ENCODE data around the gene PDLIM5.

Gene PDLIM5

GRCh38 chr4:94486372-94486801, 34.6 kb downstream of the PDLIM5 start:
- Histone ChIP-seq H3K9ac (ENCODE audit: low read length) (no peak overlapping the region), H3K27me3 (ENCODE audit: control insufficient read depth, insufficient read depth, low read length) (no peaks in the 10 kb centered on the region), H3K4me3 (ENCODE audit: low read length) (no peak overlapping the region), H3K9me3 (ENCODE audit: control insufficient read depth, low read length) (no peaks in the 10 kb centered on the region), H3K36me3 (ENCODE audit: control insufficient read depth, insufficient read depth, low read length) (no peaks in the 10 kb centered on the region), H3K4me1 (ENCODE audit: control insufficient read depth, insufficient read depth, low read length) (peaks cover 17% of the 10 kb centered on the region)

- Histone ChIP-seq H3K36me3 (ENCODE audit: control insufficient read depth, insufficient read depth, low read length) (no peaks in the 10 kb centered on the region), H3K4me1 (ENCODE audit: control insufficient read depth, insufficient read depth, low read length) (peaks cover 10% of the 10 kb centered on the region), H3K27me3 (ENCODE audit: control insufficient read depth, insufficient read depth, low read length) (no peaks in the 10 kb centered on the region), H3K4me3 (ENCODE audit: low read length) (no peak overlapping the region), H3K9ac (ENCODE audit: low read length) (no peak overlapping the region), H3K9me3 (ENCODE audit: control insufficient read depth, low read length) (no peaks in the 10 kb centered on the region)
Observed at GRCh38 chr4:94488670-94489069, 36.9 kb downstream of the PDLIM5 start.

- H3K27me3 ChIP-seq (ENCODE audit: control insufficient read depth, insufficient read depth, low read length) = no peaks in the 10 kb centered on the region
- H3K9me3 ChIP-seq (ENCODE audit: control insufficient read depth, low read length) = no peaks in the 10 kb centered on the region
- peaks cover 10% of the 10 kb centered on the region for H3K4me1 ChIP-seq (ENCODE audit: control insufficient read depth, insufficient read depth, low read length)
- no peak overlapping the region for H3K4me3 ChIP-seq (ENCODE audit: low read length)
- H3K36me3 ChIP-seq (ENCODE audit: control insufficient read depth, insufficient read depth, low read length) = no peaks in the 10 kb centered on the region
- H3K9ac ChIP-seq (ENCODE audit: low read length) = no peak overlapping the region
Observed at GRCh38 chr4:94489098-94489497, 37.4 kb downstream of the PDLIM5 start.

- Histone ChIP-seq H3K4me1 (ENCODE audit: control insufficient read depth, insufficient read depth, low read length) (peaks cover 10% of the 10 kb centered on the region), H3K4me3 (ENCODE audit: low read length) (no peak overlapping the region), H3K36me3 (ENCODE audit: control insufficient read depth, insufficient read depth, low read length) (no peaks in the 10 kb centered on the region), H3K9me3 (ENCODE audit: control insufficient read depth, low read length) (no peaks in the 10 kb centered on the region), H3K9ac (ENCODE audit: low read length) (no peak overlapping the region), H3K27me3 (ENCODE audit: control insufficient read depth, insufficient read depth, low read length) (no peaks in the 10 kb centered on the region)
Observed at GRCh38 chr4:94490437-94490836, 38.7 kb downstream of the PDLIM5 start.

GRCh38 chr4:94491322-94491721, 39.6 kb downstream of the PDLIM5 start:
- H3K9ac ChIP-seq (ENCODE audit: low read length) = no peak overlapping the region
- no peaks in the 10 kb centered on the region for H3K9me3 ChIP-seq (ENCODE audit: control insufficient read depth, low read length)
- peaks cover 4% of the 10 kb centered on the region for H3K4me1 ChIP-seq (ENCODE audit: control insufficient read depth, insufficient read depth, low read length)
- no peaks in the 10 kb centered on the region for H3K36me3 ChIP-seq (ENCODE audit: control insufficient read depth, insufficient read depth, low read length)
- H3K4me3 ChIP-seq (ENCODE audit: low read length) = no peak overlapping the region
- H3K27me3 ChIP-seq (ENCODE audit: control insufficient read depth, insufficient read depth, low read length) = no peaks in the 10 kb centered on the region

GRCh38 chr4:94495408-94495807, 43.7 kb downstream of the PDLIM5 start:
- no peak overlapping the region for H3K4me3 ChIP-seq (ENCODE audit: low read length)
- no peaks in the 10 kb centered on the region for H3K27me3 ChIP-seq (ENCODE audit: control insufficient read depth, insufficient read depth, low read length)
- H3K36me3 ChIP-seq (ENCODE audit: control insufficient read depth, insufficient read depth, low read length) = no peaks in the 10 kb centered on the region
- H3K9ac ChIP-seq (ENCODE audit: low read length) = no peak overlapping the region
- no peaks in the 10 kb centered on the region for H3K9me3 ChIP-seq (ENCODE audit: control insufficient read depth, low read length)
- no peaks in the 10 kb centered on the region for H3K4me1 ChIP-seq (ENCODE audit: control insufficient read depth, insufficient read depth, low read length)

- Histone ChIP-seq H3K9ac (ENCODE audit: low read length) (no peak overlapping the region), H3K4me1 (ENCODE audit: control insufficient read depth, insufficient read depth, low read length) (no peaks in the 10 kb centered on the region), H3K9me3 (ENCODE audit: control insufficient read depth, low read length) (no peaks in the 10 kb centered on the region), H3K36me3 (ENCODE audit: control insufficient read depth, insufficient read depth, low read length) (no peaks in the 10 kb centered on the region), H3K27me3 (ENCODE audit: control insufficient read depth, insufficient read depth, low read length) (no peaks in the 10 kb centered on the region), H3K4me3 (ENCODE audit: low read length) (no peak overlapping the region)
Observed at GRCh38 chr4:94497690-94498089, 45.9 kb downstream of the PDLIM5 start.

- H3K36me3 ChIP-seq (ENCODE audit: control insufficient read depth, insufficient read depth, low read length) = no peaks in the 10 kb centered on the region
- H3K27me3 ChIP-seq (ENCODE audit: control insufficient read depth, insufficient read depth, low read length) = no peaks in the 10 kb centered on the region
- H3K4me1 ChIP-seq (ENCODE audit: control insufficient read depth, insufficient read depth, low read length) = no peaks in the 10 kb centered on the region
- H3K4me3 ChIP-seq (ENCODE audit: low read length) = no peak overlapping the region
- H3K9me3 ChIP-seq (ENCODE audit: control insufficient read depth, low read length) = no peaks in the 10 kb centered on the region
- H3K9ac ChIP-seq (ENCODE audit: low read length) = no peak overlapping the region
Observed at GRCh38 chr4:94498502-94498901, 46.8 kb downstream of the PDLIM5 start.

GRCh38 chr4:94500685-94501084, 48.9 kb downstream of the PDLIM5 start:
- Histone ChIP-seq H3K27me3 (ENCODE audit: control insufficient read depth, insufficient read depth, low read length) (no peaks in the 10 kb centered on the region), H3K9ac (ENCODE audit: low read length) (no peak overlapping the region), H3K4me3 (ENCODE audit: low read length) (no peak overlapping the region), H3K4me1 (ENCODE audit: control insufficient read depth, insufficient read depth, low read length) (no peaks in the 10 kb centered on the region), H3K9me3 (ENCODE audit: control insufficient read depth, low read length) (no peaks in the 10 kb centered on the region), H3K36me3 (ENCODE audit: control insufficient read depth, insufficient read depth, low read length) (no peaks in the 10 kb centered on the region)

- Histone ChIP-seq H3K4me3 (ENCODE audit: low read length) (no peak overlapping the region), H3K9me3 (ENCODE audit: control insufficient read depth, low read length) (no peaks in the 10 kb centered on the region), H3K9ac (ENCODE audit: low read length) (no peak overlapping the region), H3K36me3 (ENCODE audit: control insufficient read depth, insufficient read depth, low read length) (no peaks in the 10 kb centered on the region), H3K4me1 (ENCODE audit: control insufficient read depth, insufficient read depth, low read length) (peaks cover 23% of the 10 kb centered on the region), H3K27me3 (ENCODE audit: control insufficient read depth, insufficient read depth, low read length) (no peaks in the 10 kb centered on the region)
Observed at GRCh38 chr4:94504545-94504944, 52.8 kb downstream of the PDLIM5 start.

GRCh38 chr4:94506822-94507221, 55.1 kb downstream of the PDLIM5 start:
- Histone ChIP-seq H3K4me1 (ENCODE audit: control insufficient read depth, insufficient read depth, low read length) (peaks cover 27% of the 10 kb centered on the region), H3K9me3 (ENCODE audit: control insufficient read depth, low read length) (no peaks in the 10 kb centered on the region), H3K36me3 (ENCODE audit: control insufficient read depth, insufficient read depth, low read length) (no peaks in the 10 kb centered on the region), H3K9ac (ENCODE audit: low read length) (no peak overlapping the region), H3K4me3 (ENCODE audit: low read length) (no peak overlapping the region), H3K27me3 (ENCODE audit: control insufficient read depth, insufficient read depth, low read length) (no peaks in the 10 kb centered on the region)

GRCh38 chr4:94507281-94507680, 55.5 kb downstream of the PDLIM5 start:
- Histone ChIP-seq H3K9ac (ENCODE audit: low read length) (no peak overlapping the region), H3K27me3 (ENCODE audit: control insufficient read depth, insufficient read depth, low read length) (no peaks in the 10 kb centered on the region), H3K9me3 (ENCODE audit: control insufficient read depth, low read length) (no peaks in the 10 kb centered on the region), H3K4me3 (ENCODE audit: low read length) (no peak overlapping the region), H3K4me1 (ENCODE audit: control insufficient read depth, insufficient read depth, low read length) (peaks cover 27% of the 10 kb centered on the region), H3K36me3 (ENCODE audit: control insufficient read depth, insufficient read depth, low read length) (no peaks in the 10 kb centered on the region)

GRCh38 chr4:94507708-94508107, 56.0 kb downstream of the PDLIM5 start:
- H3K4me1 ChIP-seq (ENCODE audit: control insufficient read depth, insufficient read depth, low read length) = peaks cover 27% of the 10 kb centered on the region
- H3K27me3 ChIP-seq (ENCODE audit: control insufficient read depth, insufficient read depth, low read length) = no peaks in the 10 kb centered on the region
- H3K9me3 ChIP-seq (ENCODE audit: control insufficient read depth, low read length) = no peaks in the 10 kb centered on the region
- H3K36me3 ChIP-seq (ENCODE audit: control insufficient read depth, insufficient read depth, low read length) = no peaks in the 10 kb centered on the region
- no peak overlapping the region for H3K9ac ChIP-seq (ENCODE audit: low read length)
- no peak overlapping the region for H3K4me3 ChIP-seq (ENCODE audit: low read length)

Measured in mucosa of stomach (tissue), 1 donor.